Upper lobe of left lung (tissue), 4 donors: Measurements from ENCODE around the gene LAMC2.

ENCODE experiments used
- CTCF ChIP-seq, 6 experiments: fragments of 450-650 bp in 4 of 6; fragments of 200-600 bp in 2 of 6; sonication (generic) in 2 of 6; IDR thresholded peaks; one replicate each; pipeline ENCODE4 v1.5.1; 2016 to 2019; ENCODE audit warnings: antibody characterized with exemption in 6 of 6
- POLR2A ChIP-seq, 4 donors: fragments of 450-650 bp; IDR thresholded peaks; one replicate each; pipeline ENCODE4 v1.5.1; 2016 to 2017; ENCODE audit warnings: antibody characterized with exemption in 4 of 4, mild to moderate bottlenecking in 2 of 4

- TF ChIP-seq CTCF (IDR thresholded peaks at IDR 0.05) (no peak), POLR2A (IDR thresholded peaks at IDR 0.05) (no peak)
Observed at GRCh38 chr1:183163316-183163715, 22.7 kb upstream of the LAMC2 start.
